DOHH2 (cell line): Measurements from ENCODE around the gene TXNDC5.

ENCODE experiments used
- H3F3A ChIP-seq: fragments of 200-600 bp; sonication (generic), shearing (Covaris generic); 2 replicates; pipeline ENCODE4 v1.6.0; 2016; ENCODE audit warnings: antibody characterized with exemption, mild to moderate bottlenecking; ENCODE audit not compliant: control insufficient read depth, insufficient read depth
- H3K27ac ChIP-seq: fragments of 200-600 bp; sonication (generic); 2 replicates; pipeline ENCODE4 v1.5.1; 2014; ENCODE audit warnings: low read depth, mild to moderate bottlenecking, low read length, moderate library complexity
- H3K27me3 ChIP-seq: fragments of 200-600 bp; sonication (generic); 2 replicates; pipeline ENCODE4 v1.6.1; 2014; ENCODE audit warnings: mild to moderate bottlenecking, low read length, mixed read lengths; ENCODE audit not compliant: control insufficient read depth
- H3K36me3 ChIP-seq: fragments of 200-600 bp; sonication (generic); 2 replicates; pipeline ENCODE4 v1.6.1; 2014; ENCODE audit warnings: mild to moderate bottlenecking, low read length, moderate library complexity, mixed read lengths; ENCODE audit not compliant: control insufficient read depth
- H3K4me1 ChIP-seq: fragments of 200-600 bp; sonication (generic); 2 replicates; pipeline ENCODE4 v1.6.1; 2014; ENCODE audit warnings: mild to moderate bottlenecking, low read length, mixed read lengths; ENCODE audit not compliant: control insufficient read depth
- H3K4me2 ChIP-seq: fragments of 200-600 bp; sonication (generic); 2 replicates; pipeline ENCODE4 v1.6.0; 2014; ENCODE audit warnings: mild to moderate bottlenecking, low read length, moderate library complexity
- H3K4me3 ChIP-seq: fragments of 200-600 bp; sonication (generic); 2 replicates; pipeline ENCODE4 v1.5.1; 2014; ENCODE audit warnings: mild to moderate bottlenecking, low read length, mixed read lengths
- H3K79me2 ChIP-seq: fragments of 200-600 bp; sonication (generic); 2 replicates; pipeline ENCODE4 v1.6.1; 2014; ENCODE audit warnings: mild to moderate bottlenecking, low read length, mixed read lengths; ENCODE audit not compliant: control insufficient read depth
- H3K9me2 ChIP-seq: fragments of 200-600 bp; sonication (generic); replicated peaks from 2 replicates; pipeline ENCODE4 v1.6.1; 2014; ENCODE audit warnings: mild to moderate bottlenecking, low read length, mixed read lengths; ENCODE audit not compliant: control insufficient read depth
- H3K9me3 ChIP-seq: fragments of 200-600 bp; sonication (generic); 2 replicates; pipeline ENCODE4 v1.6.1; 2014; ENCODE audit warnings: antibody characterized with exemption, low read length, mixed read lengths; ENCODE audit not compliant: control insufficient read depth, insufficient read depth
- H4K20me1 ChIP-seq: fragments of 200-600 bp; sonication (generic); 2 replicates; pipeline ENCODE4 v1.6.0; 2014; ENCODE audit warnings: low read depth, mild to moderate bottlenecking, antibody characterized with exemption, low read length, moderate library complexity; ENCODE audit not compliant: control insufficient read depth, insufficient read depth
- CTCF ChIP-seq: fragments of 200-600 bp; sonication (generic); IDR thresholded peaks from one replicate; pipeline ENCODE4 v1.5.1; 2014; ENCODE audit warnings: antibody characterized with exemption, mild to moderate bottlenecking, low read depth, low read length; ENCODE audit not compliant: poor library complexity, severe bottlenecking
- EZH2phosphoT487 ChIP-seq: fragments of 200-600 bp; sonication (generic); IDR thresholded peaks from 2 replicates; pipeline ENCODE4 v1.6.1; 2017; ENCODE audit warnings: borderline replicate concordance, mild to moderate bottlenecking, antibody characterized with exemption, low read length, moderate library complexity, mixed read lengths

The TXNDC5 gene

GRCh38 chr6:7902867-7903266, 7.7 kb downstream of the TXNDC5 start:
- Histone ChIP-seq H3K27me3 (no peaks in the 10 kb centered on the region), H3K9me3 (no peaks in the 10 kb centered on the region), H3K4me2 (no peak overlapping the region), H4K20me1 (no peaks in the 10 kb centered on the region), H3F3A (no peaks in the 10 kb centered on the region), H3K36me3 (peaks cover 81% of the 10 kb centered on the region), H3K4me1 (peaks cover 17% of the 10 kb centered on the region), H3K4me3 (no peak overlapping the region), H3K9me2 (no peaks in the 10 kb centered on the region), H3K79me2 (peaks cover 47% of the 10 kb centered on the region), H3K27ac (no peak overlapping the region)
- TF ChIP-seq EZH2phosphoT487 = no peak
- no peak for TF ChIP-seq CTCF

DNA sequence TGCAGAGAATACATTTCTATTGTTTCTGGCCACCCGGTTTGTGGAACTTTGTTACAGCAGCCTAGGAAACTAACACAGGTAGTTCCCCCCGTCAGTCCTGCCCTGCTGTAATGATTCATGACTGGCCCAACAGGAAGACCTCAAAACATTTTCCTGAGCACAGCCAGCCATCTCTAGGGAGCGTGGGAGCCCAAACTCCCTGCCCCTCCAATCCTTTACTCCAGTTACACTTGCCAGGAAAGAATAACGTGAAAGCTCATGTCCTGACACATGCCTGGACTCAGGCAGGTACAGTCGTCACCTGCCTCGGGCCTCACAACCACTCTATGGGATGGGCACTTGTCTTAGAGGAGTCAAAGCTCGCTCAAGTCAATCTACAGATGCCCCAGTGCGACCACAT, 8.4 kb downstream of the TXNDC5 start:
- no peak overlapping the region for H3K4me2 ChIP-seq
- TF ChIP-seq EZH2phosphoT487 = no peak
- TF ChIP-seq CTCF = no peak
- peaks cover 41% of the 10 kb centered on the region for H3K79me2 ChIP-seq
- H3K36me3 ChIP-seq = peaks cover 86% of the 10 kb centered on the region
- peaks cover 12% of the 10 kb centered on the region for H3K4me1 ChIP-seq
- no peak overlapping the region for H3K27ac ChIP-seq
- H3F3A ChIP-seq = no peaks in the 10 kb centered on the region
- H3K4me3 ChIP-seq = no peak overlapping the region
- no peaks in the 10 kb centered on the region for H4K20me1 ChIP-seq
- no peaks in the 10 kb centered on the region for H3K9me3 ChIP-seq
- H3K9me2 ChIP-seq = no peaks in the 10 kb centered on the region
- H3K27me3 ChIP-seq = no peaks in the 10 kb centered on the region

GRCh38 chr6:7901780-7902179, 8.8 kb downstream of the TXNDC5 start:
- H3K4me2 ChIP-seq = no peak overlapping the region
- peaks cover 37% of the 10 kb centered on the region for H3K79me2 ChIP-seq
- TF ChIP-seq EZH2phosphoT487 = no peak
- no peak for TF ChIP-seq CTCF
- peaks cover 87% of the 10 kb centered on the region for H3K36me3 ChIP-seq
- H3K4me1 ChIP-seq = peaks cover 12% of the 10 kb centered on the region
- H3K9me2 ChIP-seq = no peaks in the 10 kb centered on the region
- no peaks in the 10 kb centered on the region for H3F3A ChIP-seq
- no peaks in the 10 kb centered on the region for H3K9me3 ChIP-seq
- no peaks in the 10 kb centered on the region for H3K27me3 ChIP-seq
- no peak overlapping the region for H3K4me3 ChIP-seq
- H4K20me1 ChIP-seq = no peaks in the 10 kb centered on the region
- H3K27ac ChIP-seq = no peak overlapping the region

- Histone ChIP-seq H3F3A (no peaks in the 10 kb centered on the region), H3K27ac (no peak overlapping the region), H3K27me3 (no peaks in the 10 kb centered on the region), H3K4me2 (no peak overlapping the region), H3K9me3 (no peaks in the 10 kb centered on the region), H3K79me2 (peaks cover 29% of the 10 kb centered on the region), H3K4me1 (peaks cover 12% of the 10 kb centered on the region), H4K20me1 (no peaks in the 10 kb centered on the region), H3K4me3 (no peak overlapping the region), H3K36me3 (peaks cover 92% of the 10 kb centered on the region), H3K9me2 (no peaks in the 10 kb centered on the region)
- TF ChIP-seq CTCF (no peak), EZH2phosphoT487 (no peak)
Measured at GRCh38 chr6:7901056-7901455, 9.5 kb downstream of the TXNDC5 start.
